ENCODE results near the gene RHBDD3.

GRCh38 chr22:29267858-29268510 lies at the start of gene RHBDD3, which contains the start of gene EWSR1:
- no peak for TF ChIP-seq EZH2 (IDR thresholded peaks at IDR 0.05; ENCODE audit: insufficient read depth, low read length)
- no peak for TF ChIP-seq CTCF (IDR thresholded peaks at IDR 0.05; ENCODE audit: insufficient read depth, low read depth, low read length)
